Stimulated activated CD8-positive, alpha-beta memory T cell treated with anti-CD3 and anti-CD28 coated beads, Interleukin-7, amount 100 ng/mL, for 24 hours (primary cell): Measurements from ENCODE around the gene EFEMP1.

ENCODE experiments used
- DNase-seq: peaks from one replicate; pipeline ENCODE4 v3.0.0-alpha.2; 2020; ENCODE audit warnings: low read depth

The EFEMP1 gene

GRCh38 chr2:55923091-55923981, at the start of gene EFEMP1:
Gene EFEMP1, minus strand, starts transcription at chr2:55923782. Its CDS starts 1,342 bp downstream, at chr2:55922440.
- DNase-seq: no peak

- no peak for DNase-seq
Measured at GRCh38 chr2:55970500-55970899, 46.9 kb upstream of the EFEMP1 start.

GRCh38 chr2:55968941-55969340, 45.4 kb upstream of the EFEMP1 start:
- no peak for DNase-seq

DNA sequence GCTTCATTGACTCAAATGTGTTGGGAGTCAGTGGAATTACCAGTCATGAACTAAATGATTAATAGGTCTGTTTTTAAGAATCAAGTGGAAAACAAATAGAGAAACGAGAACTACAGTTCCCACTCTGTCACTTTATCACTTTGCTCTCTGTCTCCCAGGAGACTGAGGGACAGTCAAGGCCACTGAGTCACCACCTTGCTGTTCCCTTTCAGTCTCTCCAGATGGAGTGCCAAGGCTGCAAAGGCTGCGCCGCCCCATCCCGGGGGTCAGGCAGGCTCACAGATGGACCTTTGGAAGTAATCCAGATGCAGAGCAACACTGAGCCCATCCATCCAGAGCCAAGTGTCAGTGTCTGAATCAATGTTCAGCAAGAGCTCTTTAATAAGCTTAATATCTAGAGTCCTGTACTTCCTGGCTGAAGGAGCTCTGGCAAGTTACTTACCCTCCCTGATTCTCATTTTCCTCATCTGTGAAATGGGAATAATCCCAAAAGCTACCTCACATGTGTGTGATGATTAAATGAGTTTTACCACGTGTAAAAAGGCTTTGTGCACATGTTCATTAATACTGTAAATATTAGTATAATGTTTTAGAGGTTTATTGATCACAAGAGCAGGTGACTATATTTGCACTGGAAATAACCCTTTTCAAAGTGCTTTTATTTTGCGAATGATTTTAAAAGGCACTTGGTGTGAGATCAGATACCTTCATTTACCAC, 43.0 kb upstream of the EFEMP1 start:
- no peak for DNase-seq

GRCh38 chr2:55965966-55966365, 42.4 kb upstream of the EFEMP1 start:
- DNase-seq: no peak

DNA sequence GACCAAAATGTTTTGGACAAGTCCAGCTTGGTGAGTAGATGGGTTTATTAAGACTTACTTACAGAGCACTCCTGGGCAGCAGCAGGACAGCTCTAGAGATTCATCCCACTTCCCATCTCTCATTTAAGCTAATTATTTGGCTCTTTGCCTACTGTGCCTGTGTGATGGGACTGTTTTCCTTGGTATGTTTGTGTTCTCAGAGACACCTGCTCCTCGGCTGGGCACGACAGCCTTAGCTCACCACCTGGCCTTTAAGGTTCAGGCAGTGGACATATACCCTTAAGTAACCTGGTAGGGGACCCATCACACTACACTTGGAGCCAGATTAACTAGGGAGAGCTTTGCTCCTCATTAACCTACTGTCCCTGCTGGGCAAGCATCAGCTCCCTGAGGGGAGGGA, 41.7 kb upstream of the EFEMP1 start:
- DNase-seq: no peak

DNA sequence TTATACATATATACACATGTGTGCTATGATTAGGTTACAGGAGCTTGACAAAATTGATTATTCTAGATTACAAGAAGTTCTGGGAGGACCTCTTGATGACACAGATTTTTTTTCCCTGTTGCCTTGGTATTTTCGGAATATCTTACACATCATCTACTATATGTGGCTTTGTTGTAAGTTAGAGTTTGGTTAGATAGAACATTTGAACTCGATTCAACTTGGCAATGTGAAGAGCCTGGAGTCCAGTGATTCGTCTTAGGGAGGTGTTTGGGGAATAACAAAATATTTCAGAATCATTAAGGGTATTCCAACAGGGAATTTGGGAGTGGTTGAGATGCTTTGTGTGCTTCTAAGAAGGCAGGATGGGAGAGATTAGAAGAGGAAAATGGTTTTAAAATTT, 39.3 kb upstream of the EFEMP1 start:
- DNase-seq: no peak

- no peak for DNase-seq
Measured at GRCh38 chr2:55961318-55961911, 37.8 kb upstream of the EFEMP1 start.

GRCh38 chr2:55958756-55959155, 35.2 kb upstream of the EFEMP1 start:
- DNase-seq: no peak

DNA sequence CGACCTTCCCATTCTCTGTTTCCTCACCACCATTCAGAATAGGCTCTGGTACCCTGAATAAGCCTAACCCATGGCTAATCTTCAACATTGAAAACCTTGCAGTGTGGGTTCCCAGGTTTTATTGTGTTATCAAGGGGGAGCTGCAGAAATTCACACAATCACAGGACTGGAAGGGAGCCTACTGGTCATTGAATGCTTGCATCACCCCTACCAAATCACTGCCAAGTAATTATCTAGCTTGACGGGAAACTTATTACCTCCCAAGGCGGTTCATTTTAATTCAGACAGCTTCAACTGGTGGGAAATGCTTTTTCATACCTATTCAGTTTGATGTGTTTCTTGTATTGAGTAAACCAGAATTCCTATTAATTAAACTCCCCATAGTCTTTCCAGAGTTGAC, 33.6 kb upstream of the EFEMP1 start:
- no peak for DNase-seq

- no peak for DNase-seq
Measured at GRCh38 chr2:55954306-55955035, 30.9 kb upstream of the EFEMP1 start.

GRCh38 chr2:55952415-55952814, 28.8 kb upstream of the EFEMP1 start:
- DNase-seq: no peak

DNA sequence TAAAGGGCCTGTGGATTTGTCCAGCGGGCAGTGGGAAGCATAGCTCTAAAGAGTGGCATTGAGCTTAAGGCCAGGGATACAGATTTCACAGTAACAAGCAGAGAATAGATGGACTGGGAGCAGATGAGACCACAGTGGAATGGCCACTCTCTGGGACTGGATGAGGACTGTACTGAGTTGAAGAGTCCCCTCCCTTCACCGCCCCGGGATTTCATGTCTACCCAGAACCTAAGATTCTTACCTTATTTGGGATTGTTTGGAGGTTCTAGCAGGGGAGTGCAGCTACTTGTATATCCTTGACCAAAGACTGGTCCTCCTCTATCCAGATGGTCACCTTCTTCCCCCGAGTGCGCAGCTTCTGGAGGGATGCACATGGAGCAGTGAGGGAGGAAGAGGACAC, 28.0 kb upstream of the EFEMP1 start:
- DNase-seq: no peak

DNA sequence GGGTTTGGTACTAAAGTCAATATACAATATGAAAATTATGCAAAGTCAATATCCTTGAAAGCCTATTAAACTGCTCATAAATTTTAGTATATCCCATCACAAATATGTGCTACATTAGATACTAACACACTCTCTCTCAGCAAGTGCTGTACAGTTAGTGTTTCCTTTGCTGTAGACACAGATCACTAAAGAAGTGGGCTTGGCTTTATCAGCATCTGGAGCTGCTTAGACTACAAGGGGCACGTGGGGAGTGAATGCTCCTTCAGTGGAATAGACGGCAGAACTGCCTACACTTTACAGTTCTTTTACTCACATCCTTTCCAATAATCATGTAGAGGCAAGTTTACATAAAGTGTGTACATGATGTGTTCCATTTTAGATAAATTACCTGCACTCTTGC, 26.0 kb upstream of the EFEMP1 start:
- no peak for DNase-seq

- DNase-seq: no peak
Measured at GRCh38 chr2:55949211-55949610, 25.6 kb upstream of the EFEMP1 start.

DNA sequence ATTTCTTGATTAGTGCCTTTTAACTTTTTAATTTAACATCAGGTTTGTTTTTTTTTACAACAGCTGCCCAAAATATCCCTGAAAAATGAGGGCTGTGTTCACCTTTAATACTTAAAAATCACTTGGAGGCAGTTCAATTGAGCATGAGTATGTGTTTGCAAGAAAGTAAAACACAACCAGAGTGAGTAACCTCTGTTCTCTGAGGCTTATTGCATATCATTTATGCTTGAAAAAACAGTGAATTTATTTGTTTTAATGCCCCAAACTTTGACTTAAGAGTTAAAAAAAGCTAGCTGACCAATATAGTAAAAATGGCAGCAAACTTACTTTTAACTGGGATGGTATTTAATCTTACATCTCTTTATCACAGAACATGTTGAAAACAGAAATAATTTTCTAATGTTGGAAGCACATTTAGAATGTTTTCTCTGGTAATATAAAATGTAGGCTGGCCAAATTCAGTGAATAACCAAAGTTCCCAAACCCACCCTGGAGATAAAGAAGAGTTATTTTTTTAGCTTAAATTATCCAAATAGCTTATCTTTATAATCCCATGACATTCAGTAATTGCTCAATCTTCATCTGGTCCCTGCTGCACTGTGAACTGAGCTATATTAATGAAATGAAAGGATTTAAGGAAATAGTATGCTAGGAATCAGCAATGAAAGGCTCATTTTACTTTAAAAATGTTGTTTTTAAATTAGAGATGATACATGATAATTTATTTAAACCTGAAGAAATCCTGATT, 24.8 kb upstream of the EFEMP1 start:
- no peak for DNase-seq

- DNase-seq: no peak
Measured at GRCh38 chr2:55947752-55948151, 24.2 kb upstream of the EFEMP1 start.

- no peak for DNase-seq
Measured at GRCh38 chr2:55946793-55947192, 23.2 kb upstream of the EFEMP1 start.

DNA sequence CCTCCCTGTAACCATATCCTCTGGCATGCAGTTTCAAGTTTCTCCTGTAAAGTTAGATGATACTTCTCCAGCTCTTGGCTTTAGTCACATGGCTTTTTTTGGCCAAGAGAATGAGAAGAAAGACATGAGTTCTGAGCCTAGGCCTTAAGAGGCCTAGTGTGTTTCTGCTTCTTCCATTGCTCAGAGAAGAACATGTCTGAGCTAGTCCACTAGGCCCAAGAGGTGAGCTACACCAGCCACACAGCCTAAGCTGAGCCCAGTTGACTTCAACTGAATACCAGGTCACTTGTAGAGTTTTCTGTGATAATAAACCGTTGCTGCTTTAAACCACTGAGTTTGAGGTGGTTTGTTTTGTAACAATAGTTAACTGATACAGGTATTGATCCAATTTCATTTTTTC, 19.9 kb upstream of the EFEMP1 start:
- DNase-seq: no peak

GRCh38 chr2:55936351-55936750, 12.8 kb upstream of the EFEMP1 start:
- DNase-seq: no peak

GRCh38 chr2:55934337-55934736, 10.8 kb upstream of the EFEMP1 start:
- no peak for DNase-seq

DNA sequence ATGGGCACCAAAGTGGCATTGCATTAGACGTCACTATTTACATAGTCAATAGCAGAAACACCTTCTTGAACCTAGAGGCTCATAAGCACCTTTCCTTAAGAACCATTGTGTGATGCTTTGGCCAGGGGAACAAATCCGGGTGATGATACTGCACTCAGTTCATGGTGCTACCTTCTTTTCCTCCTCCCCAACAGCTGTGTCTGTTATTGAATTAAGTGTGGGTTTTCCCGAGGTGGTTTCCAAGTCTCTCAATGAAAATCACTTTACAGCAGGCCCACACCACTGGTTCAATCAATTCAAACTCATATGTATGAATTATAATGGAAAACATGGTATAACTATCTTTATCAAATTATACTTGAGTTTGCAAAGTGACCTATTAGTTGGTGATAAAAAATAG, 9.3 kb upstream of the EFEMP1 start:
- DNase-seq: no peak
